Fibroblast of pulmonary artery (primary cell): Measurements from ENCODE around the gene DGKD.
"Not testable (repeated sequence)": the region's sequence is repeated elsewhere in the genome, so short reads cannot be mapped to it uniquely, and the experiment has no call there.

ENCODE experiments used
- DNase-seq: peaks from one replicate; pipeline ENCODE4 v3.0.0-alpha.2; 2010; ENCODE audit warnings: low read depth
- H3K4me3 ChIP-seq: replicated peaks from 2 replicates; pipeline ENCODE4 v1.5.1; 2011; ENCODE audit warnings: low read depth, mild to moderate bottlenecking, control low read depth, low read length, moderate library complexity
- CTCF ChIP-seq: IDR thresholded peaks from 2 replicates; pipeline ENCODE4 v1.5.1; 2011; ENCODE audit warnings: mild to moderate bottlenecking, control low read depth, low read length, inconsistent platforms; ENCODE audit errors: missing control alignments

DGKD gene

GRCh38 chr2:233389601-233390125 is 35.4 kb downstream of the DGKD start:
- DNase-seq: no peak
- no peak for TF ChIP-seq CTCF
- no peak overlapping the region for H3K4me3 ChIP-seq

GRCh38 chr2:233395687-233396086 is 41.4 kb downstream of the DGKD start:
- TF ChIP-seq CTCF: no peak

DNA sequence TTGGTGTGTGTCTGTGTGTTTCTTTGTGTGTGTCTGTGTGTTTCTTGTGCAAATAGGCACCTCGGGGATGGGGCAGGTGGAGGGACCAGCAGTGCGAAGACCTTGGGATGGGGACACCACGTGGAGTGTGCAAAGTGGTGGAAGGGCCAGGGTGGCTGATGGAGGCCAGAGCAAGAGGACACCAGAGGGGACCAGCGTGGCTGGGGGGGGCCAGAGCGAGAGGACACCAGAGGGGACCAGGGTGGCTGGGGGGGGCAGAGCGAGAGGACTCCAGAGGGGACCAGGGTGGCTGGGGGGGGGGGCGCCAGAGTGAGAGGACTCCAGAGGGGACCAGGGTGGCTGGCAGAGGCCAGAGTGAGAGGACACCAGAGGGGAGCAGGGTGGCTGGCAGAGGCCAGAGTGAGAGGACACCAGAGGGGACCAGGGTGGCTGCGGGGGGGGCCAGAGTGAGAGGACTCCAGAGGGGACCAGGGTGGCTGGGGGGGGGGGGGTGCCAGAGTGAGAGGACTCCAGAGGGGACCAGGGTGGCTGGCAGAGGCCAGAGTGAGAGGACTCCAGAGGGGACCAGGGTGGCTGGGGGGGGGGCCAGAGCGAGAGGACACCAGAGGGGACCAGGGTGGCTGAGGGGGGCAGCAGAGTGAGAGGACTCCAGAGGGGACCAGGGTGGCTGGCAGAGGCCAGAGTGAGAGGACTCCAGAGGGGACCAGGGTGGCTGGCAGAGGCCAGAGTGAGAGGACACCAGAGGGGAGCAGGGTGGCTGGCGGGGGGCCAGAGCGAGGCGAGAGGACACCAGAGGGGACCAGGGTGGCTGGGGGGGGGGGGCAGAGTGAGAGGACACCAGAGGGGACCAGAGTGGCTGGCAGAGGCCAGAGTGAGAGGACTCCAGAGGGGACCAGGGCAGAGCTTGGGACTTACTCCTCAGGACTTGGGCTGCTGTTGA is 42.7 kb downstream of the DGKD start:
- DNase-seq, H3K4me3 ChIP-seq: not testable (repeated sequence)

More at GRCh38 chr2:233395687-233396086, 41.4 kb downstream of the DGKD start:
- no peak overlapping the region for H3K4me3 ChIP-seq
- DNase-seq: no peak

DNA sequence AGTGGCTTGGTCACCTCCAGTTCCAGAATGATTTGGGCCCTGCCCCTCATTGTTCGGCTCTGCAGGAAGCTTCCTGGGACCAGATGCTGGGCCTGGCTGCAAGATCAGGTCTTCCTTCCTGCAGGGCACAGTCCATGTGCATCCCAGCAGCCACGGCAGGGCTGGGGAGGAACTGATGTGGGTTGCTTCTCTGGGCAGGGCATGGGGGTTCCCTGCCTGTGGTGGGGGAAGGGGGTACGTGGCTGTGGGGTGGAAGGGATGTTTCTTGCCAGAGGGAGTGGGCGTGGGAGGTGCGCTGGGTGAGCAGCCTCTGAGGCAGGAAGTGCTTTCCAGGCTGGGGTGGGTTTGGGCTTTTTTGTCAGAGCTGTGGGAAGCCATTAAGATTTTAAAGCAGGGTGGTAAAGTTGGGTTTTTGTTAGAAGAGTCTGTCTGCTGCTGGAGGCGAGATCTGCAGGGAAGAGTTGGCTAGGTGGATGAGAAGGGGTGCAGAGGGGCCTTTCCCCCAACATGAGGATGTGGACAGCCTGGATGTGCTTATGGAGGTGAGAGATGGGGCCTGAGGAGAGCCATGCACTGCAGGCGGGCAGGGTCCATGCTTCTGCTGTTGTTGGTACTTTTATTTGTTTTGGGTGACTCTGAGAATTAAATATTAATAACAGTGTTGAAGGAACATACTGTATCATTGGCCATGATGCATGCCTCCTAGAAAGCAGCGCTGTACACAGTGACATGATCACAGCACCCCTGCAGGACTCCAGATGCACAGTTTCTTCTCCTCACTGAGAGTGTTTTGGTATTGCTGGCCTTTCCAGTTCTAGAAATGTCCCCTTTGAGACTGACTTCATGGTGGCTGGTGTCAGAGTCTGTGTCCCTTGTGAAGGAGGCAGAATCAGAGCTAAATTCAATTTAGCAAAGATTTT is 45.3 kb downstream of the DGKD start:
- DNase-seq: no peak
- no peak overlapping the region for H3K4me3 ChIP-seq
- TF ChIP-seq CTCF: no peak

DNA sequence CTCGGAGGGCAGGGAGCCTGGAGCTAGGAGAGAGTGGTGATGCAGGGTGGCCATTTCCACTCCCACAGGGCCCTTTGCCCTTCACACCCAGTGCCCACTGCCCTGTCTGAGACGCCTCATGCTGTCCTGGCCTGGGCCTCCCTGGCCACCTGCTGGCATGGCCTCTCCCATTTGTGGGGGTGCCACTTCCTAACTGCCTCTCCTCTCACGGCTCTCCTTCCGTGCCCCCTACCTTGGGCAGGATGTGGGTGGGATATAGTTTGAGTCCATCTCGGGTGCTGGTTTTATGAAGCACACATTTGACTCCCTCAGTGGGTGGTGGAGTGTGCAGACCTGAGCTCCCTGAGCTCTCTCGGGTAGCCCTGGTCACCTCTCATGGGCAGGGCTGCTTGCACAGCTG is 46.0 kb downstream of the DGKD start:
- TF ChIP-seq CTCF: no peak
- no peak overlapping the region for H3K4me3 ChIP-seq
- DNase-seq: no peak

DNA sequence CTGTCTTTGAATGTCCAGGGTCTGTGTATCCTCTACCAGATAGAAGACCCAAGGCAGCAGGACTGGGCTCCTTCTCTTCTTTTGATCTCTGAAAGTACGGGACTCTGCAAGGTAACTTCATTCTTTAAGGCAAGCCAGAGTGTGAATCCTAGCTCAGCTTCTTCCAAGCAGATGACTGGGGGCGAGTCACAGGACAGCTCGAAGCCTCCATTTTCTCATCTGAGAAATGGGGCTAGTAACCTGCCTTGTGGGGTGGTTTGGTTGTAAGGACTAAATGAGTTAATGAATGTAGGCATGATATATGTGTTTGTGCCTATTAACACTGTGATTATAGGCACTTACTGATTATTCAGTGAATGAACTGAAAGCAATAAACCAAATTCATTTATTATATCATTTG is 46.7 kb downstream of the DGKD start:
- no peak for DNase-seq
- TF ChIP-seq CTCF: no peak
- no peak overlapping the region for H3K4me3 ChIP-seq

GRCh38 chr2:233402346-233402745 is 48.1 kb downstream of the DGKD start:
- TF ChIP-seq CTCF: no peak
- H3K4me3 ChIP-seq: no peak overlapping the region
- DNase-seq: no peak
